ENCODE measurements around the gene LIPC.

LIPC gene

GRCh38 chr15:58551764-58552504 lies 120.1 kb downstream of the LIPC start:
- TF ChIP-seq, protein P1, sequence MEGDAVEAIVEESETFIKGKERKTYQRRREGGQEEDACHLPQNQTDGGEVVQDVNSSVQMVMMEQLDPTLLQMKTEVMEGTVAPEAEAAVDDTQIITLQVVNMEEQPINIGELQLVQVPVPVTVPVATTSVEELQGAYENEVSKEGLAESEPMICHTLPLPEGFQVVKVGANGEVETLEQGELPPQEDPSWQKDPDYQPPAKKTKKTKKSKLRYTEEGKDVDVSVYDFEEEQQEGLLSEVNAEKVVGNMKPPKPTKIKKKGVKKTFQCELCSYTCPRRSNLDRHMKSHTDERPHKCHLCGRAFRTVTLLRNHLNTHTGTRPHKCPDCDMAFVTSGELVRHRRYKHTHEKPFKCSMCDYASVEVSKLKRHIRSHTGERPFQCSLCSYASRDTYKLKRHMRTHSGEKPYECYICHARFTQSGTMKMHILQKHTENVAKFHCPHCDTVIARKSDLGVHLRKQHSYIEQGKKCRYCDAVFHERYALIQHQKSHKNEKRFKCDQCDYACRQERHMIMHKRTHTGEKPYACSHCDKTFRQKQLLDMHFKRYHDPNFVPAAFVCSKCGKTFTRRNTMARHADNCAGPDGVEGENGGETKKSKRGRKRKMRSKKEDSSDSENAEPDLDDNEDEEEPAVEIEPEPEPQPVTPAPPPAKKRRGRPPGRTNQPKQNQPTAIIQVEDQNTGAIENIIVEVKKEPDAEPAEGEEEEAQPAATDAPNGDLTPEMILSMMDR (IDR thresholded peaks at IDR 0.05; ENCODE audit: control extremely low read depth, extremely low read depth, low read depth, missing control alignments), result no peak
- ChIA-PET CTCF (no interaction called here), POLR2A (no interaction called here)
- DNase-seq (ENCODE audit: extremely low spot score), result no peak

- ChIA-PET CTCF (no interaction called here), POLR2A (no interaction called here)
- TF ChIP-seq, protein P1 (IDR thresholded peaks at IDR 0.05; ENCODE audit: control extremely low read depth, extremely low read depth, low read depth, missing control alignments), result no peak
- no peak for DNase-seq (ENCODE audit: extremely low spot score)
These were observed 120.9 kb downstream of the LIPC start for GRCh38 chr15:58552505-58553364.

DNA sequence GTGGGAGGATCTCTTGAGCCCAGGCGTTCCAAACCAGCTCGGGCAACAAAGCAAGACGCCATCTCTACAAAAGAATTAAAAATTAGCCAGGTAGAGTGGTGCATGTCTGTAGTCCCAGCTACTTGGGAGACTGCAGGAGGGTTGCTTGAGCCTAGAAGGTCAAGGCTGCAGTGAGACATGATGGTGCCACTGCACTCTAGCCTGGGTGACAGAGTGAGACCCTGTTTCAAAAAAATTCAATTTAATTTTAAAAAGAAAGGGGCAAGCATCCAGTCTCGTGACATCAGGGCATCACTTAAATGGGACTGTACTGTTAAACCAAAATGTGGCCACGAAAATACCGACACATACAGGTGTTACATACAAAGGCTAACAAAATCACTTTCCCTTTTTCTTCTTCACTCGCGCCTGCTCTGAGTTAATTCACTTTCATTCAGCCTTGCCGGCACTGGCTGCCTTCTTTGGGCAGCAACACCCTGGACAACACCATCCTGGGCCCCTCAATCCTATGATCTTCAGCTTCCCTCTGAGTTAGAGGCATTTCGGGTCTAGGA lies 121.7 kb downstream of the LIPC start:
- ChIA-PET CTCF (no interaction called here), POLR2A (no interaction called here)
- TF ChIP-seq, protein P1 (IDR thresholded peaks at IDR 0.05; ENCODE audit: control extremely low read depth, extremely low read depth, low read depth, missing control alignments), result no peak
- DNase-seq (ENCODE audit: extremely low spot score), result no peak

- POLR2A ChIA-PET, result no interaction called here
- DNase-seq (ENCODE audit: extremely low spot score), result no peak
- TF ChIP-seq, protein P1 (IDR thresholded peaks at IDR 0.05; ENCODE audit: control extremely low read depth, extremely low read depth, low read depth, missing control alignments), result no peak
These were observed 123.0 kb downstream of the LIPC start for GRCh38 chr15:58554758-58555157.

DNA sequence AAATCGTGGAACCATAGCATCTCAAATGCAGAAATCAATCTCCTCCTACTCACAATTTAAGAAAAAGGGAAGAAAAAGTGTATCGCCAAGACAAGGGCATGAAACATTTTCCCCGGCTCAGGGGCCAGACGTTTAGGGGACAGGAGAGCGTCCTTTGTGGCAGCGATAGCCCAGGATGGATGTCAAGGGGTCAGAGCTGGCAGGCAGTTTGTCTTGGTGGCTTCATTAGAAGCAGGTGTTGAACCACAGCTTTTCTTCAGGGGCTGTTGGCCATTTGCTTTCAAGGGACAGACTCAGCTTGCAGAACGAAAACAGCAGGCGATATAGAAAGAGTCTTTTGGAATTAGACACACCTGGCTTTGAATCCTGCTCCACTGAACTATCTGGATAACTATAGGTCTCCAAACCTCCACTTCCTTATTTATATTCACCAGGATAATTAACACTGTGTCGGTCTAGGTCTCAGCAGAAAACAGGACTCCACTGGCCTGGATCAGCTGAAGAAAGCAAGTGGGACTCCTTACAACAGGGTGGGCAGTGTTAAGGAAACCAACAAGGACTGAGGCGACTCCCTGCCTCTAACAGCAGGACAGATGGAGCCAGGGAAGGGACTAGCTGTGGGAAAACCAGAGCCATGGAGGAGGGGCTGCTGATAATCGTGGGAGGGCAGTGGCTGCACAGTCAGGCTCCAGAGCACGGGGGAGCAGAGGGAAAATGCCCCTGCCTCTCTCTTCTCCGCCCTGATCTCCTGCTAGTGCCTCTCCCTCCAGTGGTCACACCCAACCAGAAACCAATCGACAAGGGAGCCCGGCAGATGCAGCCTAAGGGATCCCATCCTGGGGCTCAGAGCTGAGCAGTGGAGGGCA lies 123.6 kb downstream of the LIPC start:
- ChIA-PET POLR2A (no interaction called here), CTCF (interaction anchor here (0.7 to 1.0 kb wide), 3 partner anchors 8 to 328 kb away, joined by 3 read pairs; no protein-coding TSS in a partner anchor)
- no peak for DNase-seq (ENCODE audit: extremely low spot score)
- TF ChIP-seq, protein P1 (IDR thresholded peaks at IDR 0.05; ENCODE audit: control extremely low read depth, extremely low read depth, low read depth, missing control alignments), result no peak

More at GRCh38 chr15:58554758-58555157, 123.0 kb downstream of the LIPC start:
- CTCF ChIA-PET, result interaction anchor here (0.7 kb wide), 1 partner anchor 327 kb away, joined by 3 read pairs; no protein-coding TSS in a partner anchor

DNA sequence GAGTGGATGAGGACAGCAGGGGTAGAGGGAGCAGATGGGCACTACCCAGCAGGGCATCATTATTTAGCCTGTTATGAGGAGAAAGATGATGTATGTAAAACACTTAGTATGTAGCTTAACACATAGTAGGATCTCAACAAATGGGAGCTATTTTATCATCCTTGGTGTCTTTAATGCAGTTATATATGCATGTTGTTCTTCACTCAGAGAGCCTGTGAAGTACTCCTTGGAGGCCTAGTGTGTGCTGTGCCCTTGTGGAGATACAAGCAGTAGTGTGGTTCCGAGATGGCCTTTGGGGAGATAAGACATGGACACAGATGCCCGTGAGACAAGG lies 124.2 kb downstream of the LIPC start:
- DNase-seq (ENCODE audit: extremely low spot score), result no peak
- ChIA-PET POLR2A (no interaction called here), CTCF (interaction anchor here (0.8 to 1.0 kb wide), 3 partner anchors 8 to 33 kb away, joined by 3 to 4 read pairs (median 3); no protein-coding TSS in a partner anchor)
- TF ChIP-seq, protein P1 (IDR thresholded peaks at IDR 0.05; ENCODE audit: control extremely low read depth, extremely low read depth, low read depth, missing control alignments), result no peak
